NOMO-1 treated with dmso at 0.1 percent for 144 hours (cell line): ENCODE data around the gene ZBTB1.
"Not testable (repeated sequence)": the region's sequence is repeated elsewhere in the genome, so short reads cannot be mapped to it uniquely, and the experiment has no call there.

Experiments used
- DNase-seq: peaks from one replicate; lab custom pipeline; 2025; ENCODE audit not compliant: unreplicated experiment; lab: John Stamatoyannopoulos, UW

ZBTB1 gene

GRCh38 chr14:64522591-64523355 is 18.2 kb downstream of the ZBTB1 start:
- DNase-seq, result no peak

DNA sequence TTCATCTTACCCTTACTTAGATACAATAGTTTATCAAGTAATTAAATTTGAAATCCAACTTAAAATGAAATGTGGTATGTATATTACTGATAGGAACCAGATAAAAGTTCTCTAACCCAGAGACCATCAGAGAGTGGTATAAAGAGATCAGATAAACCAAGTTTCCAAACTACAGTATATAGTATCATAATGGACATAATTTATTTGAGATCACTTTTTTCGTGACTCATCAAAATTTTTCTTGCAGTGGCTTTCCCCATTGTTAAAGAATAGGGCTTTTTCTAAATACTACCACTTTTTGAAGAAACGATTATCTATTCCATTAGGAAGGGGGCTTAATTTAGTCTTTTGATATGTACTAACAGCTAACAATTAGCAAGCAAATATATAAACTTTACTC is 20.8 kb downstream of the ZBTB1 start:
- DNase-seq, result no peak

DNA sequence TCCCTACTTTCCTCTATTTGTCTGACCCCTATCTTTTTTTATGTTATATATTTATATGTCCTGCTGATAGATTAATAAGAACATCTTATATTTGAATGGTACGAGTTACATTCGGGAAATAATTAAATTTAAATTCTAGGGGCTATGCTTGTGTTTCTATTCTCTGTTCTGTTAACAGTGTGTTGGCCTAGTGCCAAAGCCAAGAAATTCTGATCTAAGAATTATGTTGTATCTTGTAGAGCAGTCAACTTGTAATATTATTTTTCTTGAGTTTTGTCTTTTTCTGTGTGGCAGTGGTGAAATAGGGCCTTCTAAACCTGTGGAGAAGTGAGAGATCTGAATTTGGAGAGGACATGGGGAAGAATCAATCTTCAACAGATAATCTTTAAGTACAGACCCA is 27.0 kb downstream of the ZBTB1 start:
- no peak for DNase-seq

DNA sequence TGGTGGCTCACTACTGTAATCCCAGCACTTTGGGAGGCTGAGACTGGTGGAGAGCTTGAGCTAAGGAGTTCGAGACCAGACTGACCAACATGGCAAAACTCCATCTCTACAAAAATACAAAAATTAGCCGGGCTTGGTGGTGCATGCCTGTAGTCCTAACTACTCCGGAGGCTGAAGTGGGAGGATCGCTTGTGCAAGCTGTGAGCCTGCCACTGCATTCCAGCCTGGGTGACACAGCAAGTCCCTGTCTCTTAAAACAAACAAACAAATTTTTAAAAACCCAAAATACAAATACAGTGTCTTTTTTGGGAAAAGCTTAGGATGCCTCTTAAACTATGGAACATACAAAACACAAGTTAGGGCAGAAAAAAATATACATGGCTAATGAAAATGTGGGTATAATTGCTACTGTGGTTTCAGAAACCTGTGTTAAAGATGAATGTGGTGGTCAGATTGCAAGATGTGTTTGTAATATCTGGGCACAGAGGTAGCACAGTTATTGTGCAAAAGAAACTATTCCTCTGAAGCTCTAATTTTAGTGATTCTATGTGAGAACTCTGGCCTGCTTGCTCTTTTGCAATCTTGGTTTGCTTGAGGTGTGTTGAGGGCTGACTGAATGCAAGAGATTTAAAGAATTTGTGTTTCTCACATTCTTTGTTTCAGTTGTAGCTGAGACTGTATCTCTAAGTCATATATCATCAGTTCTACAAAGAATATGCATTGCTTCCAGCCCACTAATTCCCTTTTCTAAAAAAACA is 32.1 kb downstream of the ZBTB1 start:
- DNase-seq, result peak; percentile 6

DNA sequence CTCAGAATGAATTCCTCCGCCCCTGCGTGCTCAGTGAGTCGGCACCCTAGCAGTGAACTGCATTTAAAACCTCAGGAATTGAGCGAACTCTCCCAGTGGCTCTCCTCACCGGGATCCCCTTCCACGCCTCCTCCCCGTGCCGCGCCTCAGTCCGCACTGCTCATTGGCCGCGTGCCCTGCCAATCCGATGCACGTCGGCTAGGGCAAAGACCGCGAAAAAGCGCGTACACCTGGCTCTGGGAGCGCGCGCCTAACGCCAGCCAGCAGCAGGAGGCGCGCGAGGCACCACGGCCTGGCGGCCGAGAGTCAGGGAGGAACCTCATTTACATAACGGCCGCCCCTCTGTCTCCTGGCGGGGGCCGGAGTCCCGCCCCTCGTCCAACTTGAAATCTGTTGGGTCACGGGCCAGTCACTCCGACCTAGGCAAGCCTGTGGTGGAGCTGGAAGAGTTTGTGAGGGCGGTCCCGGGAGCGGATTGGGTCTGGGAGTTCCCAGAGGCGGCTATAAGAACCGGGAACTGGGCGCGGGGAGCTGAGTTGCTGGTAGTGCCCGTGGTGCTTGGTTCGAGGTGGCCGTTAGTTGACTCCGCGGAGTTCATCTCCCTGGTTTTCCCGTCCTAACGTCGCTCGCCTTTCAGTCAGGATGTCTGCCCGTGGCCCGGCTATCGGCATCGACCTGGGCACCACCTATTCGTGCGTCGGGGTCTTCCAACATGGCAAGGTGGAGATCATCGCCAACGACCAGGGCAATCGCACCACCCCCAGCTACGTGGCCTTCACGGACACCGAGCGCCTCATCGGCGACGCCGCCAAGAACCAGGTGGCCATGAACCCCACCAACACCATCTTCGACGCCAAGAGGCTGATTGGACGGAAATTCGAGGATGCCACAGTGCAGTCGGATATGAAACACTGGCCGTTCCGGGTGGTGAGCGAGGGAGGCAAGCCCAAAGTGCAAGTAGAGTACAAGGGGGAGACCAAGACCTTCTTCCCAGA is 35.9 kb downstream of the ZBTB1 start, which contains the start of gene HSPA2:
HSPA2 (plus strand) TSS at position 534 of the 995 bp plus-strand sequence; CDS start at position 643, 109 bp downstream.
- DNase-seq, result peak; percentile 87

GRCh38 chr14:64541261-64541971 is 36.8 kb downstream of the ZBTB1 start:
- DNase-seq, result no peak

GRCh38 chr14:64541972-64542835 is 37.6 kb downstream of the ZBTB1 start:
- DNase-seq, result no peak

DNA sequence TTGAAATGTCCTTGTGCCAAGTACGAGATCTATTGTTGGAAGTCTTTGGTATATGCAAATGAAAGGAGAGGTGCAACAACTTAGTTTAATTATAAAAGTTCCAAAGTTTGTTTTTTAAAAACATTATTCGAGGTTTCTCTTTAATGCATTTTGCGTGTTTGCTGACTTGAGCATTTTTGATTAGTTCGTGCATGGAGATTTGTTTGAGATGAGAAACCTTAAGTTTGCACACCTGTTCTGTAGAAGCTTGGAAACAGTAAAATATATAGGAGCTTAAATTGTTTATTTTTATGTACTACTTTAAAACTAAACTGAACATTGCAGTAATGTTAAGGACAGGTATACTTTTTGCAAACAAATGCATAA is 38.2 kb downstream of the ZBTB1 start:
- no peak for DNase-seq

DNA sequence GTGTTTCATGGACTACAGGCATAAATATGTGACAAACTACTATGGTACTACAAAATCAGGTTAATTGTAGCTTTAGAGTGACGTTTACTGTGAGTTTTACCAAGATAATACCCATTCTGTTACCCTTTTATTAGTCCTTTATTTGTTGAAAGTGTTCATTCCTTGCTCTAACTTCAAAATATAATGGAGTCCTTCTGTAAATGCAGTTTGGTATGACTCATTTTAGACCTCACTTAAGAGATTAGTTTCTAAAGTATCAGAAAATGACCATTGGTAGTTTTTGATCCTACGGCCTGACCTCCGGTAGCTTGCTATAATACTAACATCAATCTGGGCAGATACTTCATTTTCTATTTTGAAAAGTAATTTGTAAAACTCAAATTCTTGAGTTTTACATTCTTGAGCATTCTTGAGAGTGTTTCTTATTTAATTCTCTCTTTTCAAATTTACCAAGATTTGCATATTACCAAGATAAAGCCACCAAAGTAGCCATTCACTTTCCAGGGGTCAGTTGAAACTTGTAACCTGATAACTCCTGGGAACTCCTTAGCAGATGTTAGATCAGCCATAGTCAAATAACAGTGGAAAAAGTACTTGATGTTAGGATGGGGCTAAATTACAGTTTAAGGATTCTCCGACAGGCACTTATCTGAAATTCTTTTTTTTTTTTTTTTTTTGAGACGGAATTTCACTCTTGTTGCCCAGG is 40.2 kb downstream of the ZBTB1 start:
- DNase-seq, result no peak

DNA sequence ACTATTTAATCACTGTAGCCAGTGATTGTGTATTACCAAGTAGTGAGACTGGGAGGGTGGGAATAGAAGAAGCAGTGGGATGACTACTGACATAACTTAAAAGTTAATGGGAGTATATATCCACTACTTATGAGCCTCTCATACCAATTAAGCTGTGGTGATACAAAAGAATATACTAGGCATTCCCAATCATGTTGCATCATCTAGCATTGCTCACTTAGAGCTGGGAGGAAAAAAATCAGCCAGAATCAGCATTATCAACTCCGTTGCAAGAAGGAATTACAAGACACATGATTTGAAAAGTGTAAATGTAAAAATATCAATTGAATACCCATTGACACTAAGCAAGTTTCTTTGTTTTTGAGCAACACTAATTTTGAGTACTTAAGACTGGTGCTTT is 44.4 kb downstream of the ZBTB1 start:
- DNase-seq, result no peak

DNA sequence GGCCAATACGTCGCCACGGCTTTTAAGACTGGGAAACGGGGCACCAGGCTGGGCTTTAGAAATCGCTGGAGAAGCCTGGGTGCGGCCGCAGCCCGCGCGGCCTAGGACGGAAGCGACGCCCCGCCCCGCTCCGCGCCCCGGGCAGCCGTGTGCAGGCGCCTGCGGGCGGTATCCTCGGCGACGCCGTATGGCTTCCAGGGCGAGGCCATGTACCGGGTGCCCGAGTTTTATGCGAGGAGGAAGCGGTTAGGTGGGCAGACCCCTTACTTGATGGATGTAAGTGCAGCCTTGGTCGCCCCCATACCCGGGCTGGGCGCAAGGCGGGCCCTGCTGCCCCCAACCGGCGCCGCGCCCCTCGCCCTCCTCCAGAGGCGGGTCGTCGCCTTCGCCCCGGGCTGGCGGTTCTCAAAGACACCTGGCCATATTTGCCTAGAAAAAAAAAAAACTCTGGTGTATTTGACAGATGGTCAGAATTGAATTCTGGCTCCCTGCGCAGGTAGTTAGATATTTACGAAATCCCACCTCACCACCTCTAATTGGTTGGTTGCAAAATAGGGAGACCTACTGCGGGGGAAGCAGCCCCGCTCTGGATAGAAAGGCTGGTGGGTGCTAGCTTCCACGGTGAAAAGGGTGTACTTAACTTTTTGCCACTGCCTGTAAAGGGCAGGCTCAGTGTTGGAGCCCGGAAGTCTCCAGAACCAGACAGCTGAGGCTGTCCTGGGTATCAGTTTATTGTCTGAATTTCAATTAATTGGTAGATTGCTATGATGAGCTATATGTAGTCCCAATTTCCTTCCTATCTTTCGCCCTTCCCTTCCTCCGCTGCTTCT is 45.4 kb downstream of the ZBTB1 start, which contains the start of gene PPP1R36:
PPP1R36 (plus strand) TSS at position 171 of the 830 bp plus-strand sequence; CDS start at position 208, 37 bp downstream.
- peak; percentile 38 for DNase-seq

DNA sequence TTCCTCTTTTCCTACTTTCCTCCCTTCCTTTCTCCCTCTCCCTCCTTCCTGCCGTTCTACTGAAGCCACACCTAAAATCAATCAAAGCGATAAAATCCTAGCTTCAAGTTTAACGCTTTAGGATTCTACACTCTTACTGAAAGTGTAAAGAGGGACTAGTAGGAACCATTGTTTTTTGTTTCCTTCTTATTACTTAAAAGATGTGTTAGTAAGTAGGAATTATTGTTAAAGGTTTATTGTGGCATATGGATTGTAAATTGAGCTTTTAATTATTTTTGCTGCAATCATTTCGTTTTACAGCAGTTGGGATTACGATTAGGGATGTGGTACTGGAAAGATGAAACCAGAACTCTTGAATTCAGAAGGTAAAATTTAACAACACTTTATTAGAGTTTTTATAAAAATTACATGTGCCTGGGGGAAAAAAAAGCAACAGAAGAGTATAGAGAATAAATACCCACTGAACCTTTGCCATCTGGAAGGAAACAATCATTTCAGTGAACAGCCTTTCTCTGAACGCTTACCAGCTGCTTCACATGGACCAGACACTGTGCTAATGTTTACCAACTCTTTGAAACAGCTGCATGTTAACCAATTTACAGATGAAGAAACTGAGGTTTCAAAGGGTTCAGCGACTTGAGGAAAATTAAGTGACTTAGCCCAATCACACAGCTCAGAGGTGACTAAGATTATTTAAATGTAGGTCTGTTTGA is 46.2 kb downstream of the ZBTB1 start:
- no peak for DNase-seq

GRCh38 chr14:64554556-64554955 is 50.0 kb downstream of the ZBTB1 start:
- DNase-seq, result no peak

DNA sequence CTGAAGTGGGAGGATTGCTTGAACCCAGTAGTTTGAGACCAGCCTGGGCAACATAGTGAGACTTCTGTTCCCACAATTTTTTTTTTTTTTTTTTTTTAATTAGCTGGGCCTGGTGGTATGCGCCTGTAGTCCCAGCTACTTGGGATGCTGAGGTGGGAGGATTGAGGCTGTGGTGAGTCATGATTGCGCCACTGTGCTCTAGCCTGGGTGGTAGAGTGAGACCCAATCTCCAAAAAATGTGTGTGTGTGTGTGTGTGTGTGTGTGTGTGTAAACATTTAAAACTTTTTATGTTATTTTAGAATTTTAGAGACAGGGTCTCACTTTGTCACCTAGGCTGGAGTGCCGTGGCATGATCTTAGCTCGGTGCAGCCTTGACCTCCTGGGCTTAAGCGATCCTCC is 52.0 kb downstream of the ZBTB1 start:
- DNase-seq, result no peak

DNA sequence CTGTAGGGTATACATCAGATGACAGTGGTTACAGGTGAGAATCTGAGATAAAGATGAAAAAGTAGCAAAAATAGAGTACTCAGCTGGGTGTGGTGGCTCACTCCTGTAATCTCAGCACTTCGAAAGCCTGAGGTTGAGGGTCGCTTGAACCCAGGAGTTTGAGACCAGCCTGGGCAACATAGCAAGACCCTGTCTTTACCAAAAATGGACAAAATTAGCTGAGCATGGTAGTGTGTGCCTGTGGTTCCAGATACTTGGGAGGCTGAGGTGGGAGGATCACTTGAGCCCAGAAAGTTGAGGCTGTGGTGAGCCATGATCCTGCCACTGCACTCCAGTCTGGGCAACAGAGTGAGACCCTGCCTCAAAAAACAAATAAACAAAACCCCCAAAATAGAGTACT is 53.6 kb downstream of the ZBTB1 start:
- DNase-seq, result not testable (repeated sequence)

- DNase-seq, result no peak
Observed at GRCh38 chr14:64561631-64562030, 57.1 kb downstream of the ZBTB1 start.

DNA sequence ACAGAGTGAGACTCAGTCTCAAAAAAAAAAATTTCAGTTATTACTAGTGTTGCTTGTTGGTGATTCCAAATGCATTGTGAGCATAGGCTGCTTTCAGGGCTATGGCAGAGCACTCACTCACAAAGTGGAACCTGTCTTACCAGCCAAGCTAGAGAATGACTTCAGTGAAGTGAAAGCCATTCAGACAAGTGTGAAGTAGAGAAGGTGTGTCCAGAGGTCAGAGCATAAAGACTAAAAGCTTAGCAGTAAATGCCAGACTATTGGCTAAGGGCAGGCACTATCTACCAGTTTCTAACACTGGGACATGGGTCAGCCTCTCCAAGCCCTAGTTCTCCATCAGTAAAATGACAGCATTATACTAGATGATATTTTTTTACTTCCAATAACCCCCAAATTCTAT is 57.9 kb downstream of the ZBTB1 start:
- no peak for DNase-seq
